ENCODE results near the gene PATE1.

The PATE1 gene

GRCh38 chr11:125790825-125791224 lies 44.7 kb downstream of the PATE1 start:
- DNase-seq (ENCODE audit: low read depth): no peak

- no peak for DNase-seq (ENCODE audit: low read depth)
These were observed 51.6 kb downstream of the PATE1 start for GRCh38 chr11:125797641-125798040.
